NCI-H1694 treated with DMSO at 0.1 percent for 48 hours (cell line): ENCODE data around the gene ADAMTS19.

ENCODE experiments used
- DNase-seq: peaks from one replicate; lab custom pipeline; 2025; lab: John Stamatoyannopoulos, UW

ADAMTS19 gene

GRCh38 chr5:129465776-129466344 lies 5.8 kb downstream of the ADAMTS19 start:
- no peak for DNase-seq

GRCh38 chr5:129474544-129474943 lies 14.4 kb downstream of the ADAMTS19 start:
- no peak for DNase-seq

- DNase-seq: no peak
Observed at GRCh38 chr5:129476751-129477150, 16.7 kb downstream of the ADAMTS19 start.

GRCh38 chr5:129477532-129477931 lies 17.4 kb downstream of the ADAMTS19 start:
- DNase-seq: no peak

GRCh38 chr5:129481161-129481560 lies 21.1 kb downstream of the ADAMTS19 start:
- no peak for DNase-seq

GRCh38 chr5:129496421-129496820 lies 36.3 kb downstream of the ADAMTS19 start:
- no peak for DNase-seq

GRCh38 chr5:129496864-129497595 lies 36.9 kb downstream of the ADAMTS19 start:
- no peak for DNase-seq

- no peak for DNase-seq
Observed at GRCh38 chr5:129499208-129499852, 39.2 kb downstream of the ADAMTS19 start.

GRCh38 chr5:129500101-129500500 lies 40.0 kb downstream of the ADAMTS19 start:
- no peak for DNase-seq

GRCh38 chr5:129506086-129506485 lies 46.0 kb downstream of the ADAMTS19 start:
- DNase-seq: no peak

- DNase-seq: no peak
Observed at GRCh38 chr5:129506950-129507349, 46.9 kb downstream of the ADAMTS19 start.

GRCh38 chr5:129507527-129507926 lies 47.4 kb downstream of the ADAMTS19 start:
- DNase-seq: no peak

GRCh38 chr5:129508606-129509005 lies 48.5 kb downstream of the ADAMTS19 start:
- no peak for DNase-seq

GRCh38 chr5:129509363-129509975 lies 49.4 kb downstream of the ADAMTS19 start:
- no peak for DNase-seq

- DNase-seq: no peak
Observed at GRCh38 chr5:129511291-129511690, 51.2 kb downstream of the ADAMTS19 start.

GRCh38 chr5:129541051-129541450 lies 81.0 kb downstream of the ADAMTS19 start:
- no peak for DNase-seq

- DNase-seq: peak; percentile 33
Observed at GRCh38 chr5:129541648-129542251, 81.7 kb downstream of the ADAMTS19 start.

- DNase-seq: no peak
Observed at GRCh38 chr5:129547137-129547536, 87.0 kb downstream of the ADAMTS19 start.

GRCh38 chr5:129554134-129554904 lies 94.2 kb downstream of the ADAMTS19 start:
- DNase-seq: no peak

GRCh38 chr5:129563585-129563984 lies 103.5 kb downstream of the ADAMTS19 start:
- DNase-seq: no peak

GRCh38 chr5:129569295-129569694 lies 109.2 kb downstream of the ADAMTS19 start:
- DNase-seq: no peak

GRCh38 chr5:129572060-129572459 lies 112.0 kb downstream of the ADAMTS19 start:
- no peak for DNase-seq
